ENCODE measurements around the gene HOXB3. TPM values are rescaled to one million over a fixed set of nuclear protein-coding genes. Genes with fewer than 3 reads are reported as not detected.

The HOXB3 gene
- total RNA-seq, 1 experiment from 2014 or later, result 151 TPM

- DNase-seq, result no peak
- no peak overlapping the region for H3K27ac Mint-ChIP-seq (ENCODE audit: unreplicated experiment)
- TF ChIP-seq CTCF (IDR thresholded peaks at IDR 0.05; ENCODE audit: unreplicated experiment), result no peak
- H3K27me3 Mint-ChIP-seq (ENCODE audit: unreplicated experiment), result peaks cover 40% of the 10 kb centered on the region
- H3K4me1 Mint-ChIP-seq (ENCODE audit: low read depth, unreplicated experiment), result peaks cover 35% of the 10 kb centered on the region
- no TSS peak for BruUV-seq (replicated peaks)
- intact Hi-C loops (cut with micrococcal nuclease; ENCODE audit: unreplicated experiment), result no loop called here
- no peaks in the 10 kb centered on the region for H3K9me3 Mint-ChIP-seq (ENCODE audit: low read depth, unreplicated experiment)
- CTCF ChIA-PET, result interaction anchor here (0.8 kb wide), 1 partner anchor 62 kb away, joined by 3 read pairs; no protein-coding TSS in a partner anchor
- H3K36me3 Mint-ChIP-seq (ENCODE audit: insufficient read depth, unreplicated experiment), result no peaks in the 10 kb centered on the region
- H3K4me3 Mint-ChIP-seq (ENCODE audit: low read depth, unreplicated experiment), result no peak overlapping the region
These were observed 90.2 kb downstream of the HOXB3 start for GRCh38 chr17:48499735-48500434.

GRCh38 chr17:48499248-48499647 is 90.8 kb downstream of the HOXB3 start:
- no peak for DNase-seq
- intact Hi-C loops (cut with micrococcal nuclease; ENCODE audit: unreplicated experiment), result no loop called here
- no TSS peak for BruUV-seq (replicated peaks)
- Mint-ChIP-seq H3K9me3 (ENCODE audit: low read depth, unreplicated experiment) (no peaks in the 10 kb centered on the region), H3K4me3 (ENCODE audit: low read depth, unreplicated experiment) (no peak overlapping the region), H3K4me1 (ENCODE audit: low read depth, unreplicated experiment) (peaks cover 39% of the 10 kb centered on the region), H3K27me3 (ENCODE audit: unreplicated experiment) (peaks cover 40% of the 10 kb centered on the region), H3K27ac (ENCODE audit: unreplicated experiment) (no peak overlapping the region), H3K36me3 (ENCODE audit: insufficient read depth, unreplicated experiment) (no peaks in the 10 kb centered on the region)
- CTCF ChIA-PET, result interaction anchor here (0.5 kb wide), 1 partner anchor 20 kb away, joined by 3 read pairs; no protein-coding TSS in a partner anchor
- no peak for TF ChIP-seq CTCF (IDR thresholded peaks at IDR 0.05; ENCODE audit: unreplicated experiment)

Small RNA genes within 50 kb of the gene (microRNA-seq; reads per million reads assigned to microRNA genes)
- gene MIR196A1, result 20.0 reads per million, percentile 44 among the genes with 10 or more reads in this experiment

Other genes with a start within 250 kb of the HOXB3 start
- 4.4 and 9.3 TPM in 2 replicates for gene SKAP1, start 160.0 kb downstream of the HOXB3 start, total RNA-seq (2022)
- gene HOXB1, start 59.2 kb downstream of the HOXB3 start, total RNA-seq (2022), result not detected in 2 replicates
- gene HOXB2, start 45.1 kb downstream of the HOXB3 start, total RNA-seq (2022), result 24.5 and 32.6 TPM in 2 replicates
- 28.0 and 31.1 TPM in 2 replicates for gene HOXB4, start 11.9 kb downstream of the HOXB3 start, total RNA-seq (2022)
- 47.2 and 48.5 TPM in 2 replicates for gene HOXB5, start 3.5 kb upstream of the HOXB3 start, total RNA-seq (2022)
- gene HOXB6, start 14.7 kb upstream of the HOXB3 start, total RNA-seq (2022), result 140 and 144 TPM in 2 replicates
- gene HOXB7, start 20.8 kb upstream of the HOXB3 start, total RNA-seq (2022), result 30.2 and 31.3 TPM in 2 replicates
- gene HOXB8, start 25.1 kb upstream of the HOXB3 start, total RNA-seq (2022), result 28.2 and 30.9 TPM in 2 replicates
- 26.0 and 27.8 TPM in 2 replicates for gene HOXB9, start 36.1 kb upstream of the HOXB3 start, total RNA-seq (2022)
- not detected in 2 replicates for gene PRAC1, start 132.3 kb upstream of the HOXB3 start, total RNA-seq (2022)
- not detected in 2 replicates for gene PRAC2, start 132.9 kb upstream of the HOXB3 start, total RNA-seq (2022)
- 1.1 and 1.9 TPM in 2 replicates for gene HOXB13, start 138.5 kb upstream of the HOXB3 start, total RNA-seq (2022)
- gene TTLL6, start 227.0 kb upstream of the HOXB3 start, total RNA-seq (2022), result 0.21 and 0.78 TPM in 2 replicates
- gene CALCOCO2, start 240.8 kb upstream of the HOXB3 start, total RNA-seq (2022), result 116 and 136 TPM in 2 replicates

Measured in Calu3 (cell line).